Amygdala (tissue), 56 donors: ENCODE results near the gene TTLL10.
A peak's percentile ranks its signal among the peaks of the same experiment; 100 is the strongest.

ENCODE experiments used
- DNase-seq, 56 donors: peaks; one replicate each; lab custom pipeline; 2025; lab: John Stamatoyannopoulos, UW

TTLL10 gene

GRCh38 chr1:1229770-1230169, 56.1 kb downstream of the TTLL10 start:
- no peak for DNase-seq

DNA sequence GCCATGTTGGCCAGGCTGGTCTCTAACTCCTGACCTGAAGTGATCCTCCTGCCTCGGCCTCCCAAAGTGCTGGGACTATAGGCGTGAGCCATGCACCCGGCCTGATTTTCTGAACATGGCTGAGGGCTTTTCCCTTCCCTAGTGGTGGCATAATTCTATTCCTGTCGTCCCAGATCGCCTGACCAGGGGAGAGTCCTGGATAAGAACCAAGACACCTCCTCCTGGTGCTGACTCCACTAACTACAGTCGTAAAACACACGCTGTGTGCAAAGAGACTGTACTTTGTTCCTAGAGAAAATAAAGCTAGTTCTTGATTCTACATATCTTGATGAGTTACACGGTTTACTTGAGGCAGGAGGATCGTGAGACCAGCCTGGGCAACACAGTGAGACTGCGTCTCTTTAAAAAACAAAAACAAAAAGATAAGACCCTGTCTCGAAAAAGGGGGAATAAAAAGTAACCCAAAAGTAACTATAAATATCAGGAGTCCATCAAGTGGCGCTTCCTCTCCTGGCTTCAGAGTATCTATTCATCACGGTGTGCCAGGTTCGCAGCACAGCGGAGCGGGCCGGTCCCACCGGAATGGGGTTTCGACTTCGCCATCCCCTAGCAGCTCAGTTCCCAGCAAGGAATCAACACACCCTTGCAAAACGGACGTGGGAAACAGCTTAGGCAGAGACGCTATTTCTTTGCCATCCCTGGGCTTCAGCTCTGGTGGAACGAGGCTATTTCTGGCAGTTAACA, 57.1 kb downstream of the TTLL10 start:
- DNase-seq, result no peak

GRCh38 chr1:1231400-1232207, 57.9 kb downstream of the TTLL10 start, which contains the start of gene SDF4:
TSS of gene SDF4 (minus strand) at chr1:1232001. CDS start at chr1:1228772, 3,229 bp downstream.
- peak; percentile 59 to 98 (median 91) for DNase-seq

DNA sequence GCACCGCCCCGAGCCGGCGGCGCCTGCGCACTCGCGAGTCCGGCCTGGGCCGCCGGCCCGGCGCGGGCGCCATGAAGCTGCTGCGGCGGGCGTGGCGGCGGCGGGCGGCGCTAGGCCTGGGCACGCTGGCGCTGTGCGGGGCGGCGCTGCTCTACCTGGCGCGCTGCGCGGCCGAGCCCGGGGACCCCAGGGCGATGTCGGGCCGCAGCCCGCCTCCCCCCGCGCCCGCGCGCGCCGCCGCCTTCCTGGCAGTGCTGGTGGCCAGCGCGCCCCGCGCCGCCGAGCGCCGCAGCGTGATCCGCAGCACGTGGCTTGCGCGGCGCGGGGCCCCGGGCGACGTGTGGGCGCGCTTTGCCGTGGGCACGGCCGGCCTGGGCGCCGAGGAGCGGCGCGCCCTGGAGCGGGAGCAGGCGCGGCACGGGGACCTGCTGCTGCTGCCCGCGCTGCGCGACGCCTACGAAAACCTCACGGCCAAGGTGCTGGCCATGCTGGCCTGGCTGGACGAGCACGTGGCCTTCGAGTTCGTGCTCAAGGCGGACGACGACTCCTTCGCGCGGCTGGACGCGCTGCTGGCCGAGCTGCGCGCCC, 58.6 kb downstream of the TTLL10 start, which contains the start of gene B3GALT6:
B3GALT6 (plus strand) TSS at position 30 of the 588 bp plus-strand sequence; CDS start at position 72, 42 bp downstream.
- DNase-seq, result peak in 3 of 56 donors; percentile 40 to 68 (median 66)

- DNase-seq, result peak in 1 of 56 donors; percentile 43
These were observed 59.3 kb downstream of the TTLL10 start for GRCh38 chr1:1232796-1233566.

DNA sequence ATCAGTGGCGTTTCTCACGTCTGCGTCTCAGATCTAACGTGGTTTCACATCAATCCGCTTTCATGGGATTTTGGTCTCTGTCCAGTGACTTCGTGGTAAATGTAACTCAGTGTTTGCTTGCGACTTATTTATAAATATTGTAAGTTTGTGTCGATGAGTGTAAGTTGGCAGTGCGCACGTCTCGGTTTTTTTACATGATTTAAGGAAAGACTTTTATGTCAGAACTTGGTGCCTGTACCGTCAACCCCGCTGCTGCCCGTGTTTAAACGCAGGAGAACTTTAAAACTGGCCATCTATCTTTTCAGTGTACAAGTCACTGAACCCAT, 59.9 kb downstream of the TTLL10 start:
- no peak for DNase-seq

- DNase-seq, result no peak
These were observed 60.6 kb downstream of the TTLL10 start for GRCh38 chr1:1234180-1234808.

DNA sequence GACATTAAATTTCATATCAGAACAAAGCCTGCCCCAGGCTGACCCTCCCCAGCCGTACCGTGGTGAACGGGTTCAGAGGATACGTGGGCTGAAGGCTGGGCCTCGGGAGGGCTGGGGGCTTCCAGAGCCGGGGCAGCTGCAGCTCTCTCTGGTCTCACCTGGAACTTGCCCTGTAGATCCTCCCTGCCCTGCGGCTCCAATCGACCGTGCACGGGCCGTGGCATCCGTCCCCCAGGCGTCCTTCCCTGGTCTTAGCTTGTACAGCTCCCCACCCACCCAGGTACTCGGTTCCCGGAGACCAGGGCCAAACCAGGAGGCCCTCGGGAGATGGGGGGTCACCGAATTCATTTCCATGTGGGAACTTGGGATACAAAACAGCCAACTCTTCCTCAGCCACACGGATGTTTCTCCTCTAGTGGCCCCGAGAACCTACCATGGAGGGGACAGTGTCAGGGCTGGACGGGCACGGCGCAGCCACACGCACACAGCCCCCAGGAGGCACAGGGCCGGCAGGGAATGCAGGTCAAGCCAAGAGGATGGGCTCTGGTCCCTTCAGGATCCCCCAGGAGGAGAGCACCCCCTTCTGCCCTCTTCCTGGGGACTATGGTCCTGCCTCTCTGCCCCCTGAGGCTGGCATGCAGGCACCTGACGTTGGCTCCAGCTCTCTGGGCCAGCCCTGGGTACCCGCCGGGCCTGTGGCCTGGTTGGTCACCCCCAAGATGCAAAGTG, 61.5 kb downstream of the TTLL10 start:
- DNase-seq, result no peak

DNA sequence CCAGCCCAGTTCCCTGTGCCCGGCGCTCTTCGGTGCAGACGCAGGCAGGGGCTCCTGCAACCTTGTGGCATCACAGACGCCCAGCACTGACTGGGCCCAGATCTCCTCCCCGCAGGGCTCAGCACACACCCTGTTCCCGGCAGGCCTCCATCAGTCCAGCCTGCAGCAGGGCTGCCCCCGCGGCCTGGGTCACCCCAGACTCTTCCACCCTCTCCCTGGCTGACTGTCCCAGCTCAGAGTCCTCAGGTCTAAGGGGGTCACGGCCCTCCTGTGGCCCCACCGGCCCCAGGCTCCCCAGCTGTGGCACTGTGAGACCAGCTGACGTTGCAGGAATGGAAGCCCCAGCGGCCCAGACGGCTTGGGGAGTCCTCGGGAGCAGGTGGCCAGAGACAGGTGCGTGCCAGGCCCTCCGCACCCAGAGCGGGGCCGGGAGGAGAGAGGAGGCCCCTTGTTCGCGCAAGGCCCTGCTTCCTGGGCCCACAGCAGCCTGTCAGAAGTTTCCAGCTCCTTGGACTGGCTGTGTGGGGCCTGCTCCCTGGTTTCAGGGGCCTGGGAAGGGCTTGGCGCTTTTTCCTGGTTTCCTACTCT, 62.6 kb downstream of the TTLL10 start:
- DNase-seq, result no peak

DNA sequence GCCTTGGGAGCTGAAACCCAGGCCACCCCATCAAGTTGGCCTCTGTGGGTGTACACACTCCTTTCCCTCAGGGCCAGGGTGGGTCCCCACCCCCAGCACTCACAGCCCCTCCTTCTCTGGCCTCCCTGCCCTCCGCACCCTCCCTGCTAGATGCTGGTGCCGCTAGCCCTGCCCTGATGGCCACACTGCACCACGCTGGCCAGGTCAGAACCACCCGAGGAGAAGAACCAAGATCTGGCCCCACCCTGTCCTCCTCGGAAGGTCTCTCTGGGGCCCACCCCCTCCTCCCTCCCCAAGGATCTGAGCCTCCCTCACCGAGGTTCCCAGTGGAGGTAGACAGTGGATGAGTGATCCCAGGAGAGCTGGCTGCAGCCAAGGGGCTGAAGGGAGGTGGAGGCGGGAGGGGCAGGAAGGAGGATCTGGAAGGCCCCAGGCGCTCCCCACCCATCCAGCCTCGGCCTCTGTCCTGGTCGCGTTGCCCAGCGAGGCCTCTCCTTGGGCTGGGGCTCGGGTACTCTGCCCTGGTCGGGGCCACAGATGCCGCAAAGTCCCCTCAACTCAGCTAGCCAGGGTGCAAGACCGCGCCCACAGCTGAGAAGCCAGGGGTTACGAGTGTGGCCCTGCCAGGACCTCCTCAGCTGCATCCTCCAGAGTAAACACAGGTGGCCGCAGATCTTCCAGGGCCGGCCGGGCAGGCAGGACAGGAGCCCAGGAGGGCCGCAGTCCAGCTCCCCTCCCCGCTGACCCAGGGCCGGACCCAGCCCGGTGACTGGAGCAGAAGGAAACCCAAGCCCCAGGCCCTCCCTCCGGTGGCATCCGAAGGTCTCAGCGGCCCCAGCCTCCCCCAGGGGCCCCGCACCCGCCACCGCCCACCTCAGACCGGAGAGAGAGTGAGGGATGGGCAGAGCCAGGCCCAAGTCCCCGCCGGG, 63.5 kb downstream of the TTLL10 start:
- no peak for DNase-seq

DNA sequence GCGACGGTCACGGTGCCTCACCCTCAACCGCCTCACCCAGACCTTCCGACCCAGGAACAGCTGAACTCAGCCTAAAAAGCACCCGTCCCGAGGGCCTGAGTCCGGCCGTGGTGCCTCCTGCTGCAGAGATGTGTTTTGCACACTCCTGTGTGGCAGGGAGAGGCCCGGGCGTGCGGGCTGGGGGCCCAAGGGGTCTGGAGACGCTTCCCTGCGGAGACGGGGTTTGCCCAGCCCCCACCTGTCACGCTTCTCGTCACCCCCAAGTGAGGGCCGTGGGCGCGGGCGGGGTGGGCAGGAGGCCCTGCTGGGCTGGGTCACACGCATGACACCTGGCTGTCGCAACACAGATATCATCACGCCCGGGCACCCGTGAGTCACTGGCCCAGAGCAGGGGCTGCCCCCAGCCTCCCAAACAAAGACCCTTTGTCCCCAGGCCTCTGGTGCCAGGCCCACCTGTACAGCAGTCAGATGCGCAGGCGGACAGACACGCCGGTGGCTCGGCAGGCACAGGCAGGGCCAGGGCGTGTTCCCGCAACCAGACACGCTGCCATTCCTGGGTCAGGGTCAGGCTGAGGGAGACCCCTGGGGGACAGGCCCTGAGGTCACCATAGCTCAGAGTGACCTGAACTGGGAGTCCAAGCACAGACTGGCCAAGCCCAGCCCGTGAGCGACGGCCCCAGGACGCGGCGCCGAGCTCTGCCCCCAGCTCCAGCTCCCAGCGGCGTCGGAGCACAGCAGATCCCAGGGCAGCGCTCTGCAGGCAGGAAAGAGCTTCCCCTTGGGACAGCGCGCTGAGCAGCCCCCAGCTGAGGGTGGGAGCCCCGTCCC, 64.4 kb downstream of the TTLL10 start:
- DNase-seq, result peak in 2 of 56 donors; percentile 13 to 47

GRCh38 chr1:1238702-1239178, 65.1 kb downstream of the TTLL10 start:
- DNase-seq, result no peak

- no peak for DNase-seq
These were observed 65.5 kb downstream of the TTLL10 start for GRCh38 chr1:1239227-1239613.

- DNase-seq, result no peak
These were observed 66.1 kb downstream of the TTLL10 start for GRCh38 chr1:1239614-1240347.

- no peak for DNase-seq
These were observed 66.7 kb downstream of the TTLL10 start for GRCh38 chr1:1240348-1240732.
